Right cardiac atrium (tissue), 5 donors: Measurements from ENCODE around the gene RHOT2. TPM values are rescaled to one million over a fixed set of nuclear protein-coding genes. Genes with fewer than 3 reads are reported as not detected.
"Not testable (repeated sequence)": the region's sequence is repeated elsewhere in the genome, so short reads cannot be mapped to it uniquely, and the experiment has no call there.

Source experiments
- ATAC-seq, 2 donors: fragments of 200-7000 bp; cut with Tn5 transposase; one replicate each; pipeline versions ENCODE4 v1.8.0 to v1.9.1; 2020; ENCODE audit warnings: moderate library complexity in 2 of 2, mild to moderate bottlenecking in 1 of 2
- DNase-seq, 3 donors: peaks; one replicate each; pipeline ENCODE4 v3.0.0-alpha.2; 2020
- H3K27ac ChIP-seq: one replicate; pipeline ENCODE4 v1.5.1; 2013; ENCODE audit warnings: mild to moderate bottlenecking, low read length, control low read depth, moderate library complexity
- H3K27me3 ChIP-seq: one replicate; pipeline ENCODE4 v1.6.1; 2013; ENCODE audit not compliant: control insufficient read depth, insufficient read depth
- H3K4me1 ChIP-seq: one replicate; pipeline ENCODE4 v1.6.1; 2013; ENCODE audit warnings: low read length; ENCODE audit not compliant: control insufficient read depth, insufficient read depth
- H3K4me3 ChIP-seq: one replicate; pipeline ENCODE4 v1.5.1; 2013; ENCODE audit warnings: low read length, control low read depth
- H3K9me3 ChIP-seq: one replicate; pipeline ENCODE4 v1.6.1; 2013; ENCODE audit warnings: low read length; ENCODE audit not compliant: control insufficient read depth
- WGBS: extraction: QIAGEN DNeasy Blood & Tissue Kit; methylation state at CpG from one replicate; pipeline ENCODE4 v1.1.7; 2013; 5-methylcytosine and 5-hydroxymethylcytosine counted together
- intact Hi-C, 4 donors: fragments of 100-400 bp; cut with DNase I; formaldehyde crosslinking; loops; one replicate each; pipeline versions ENCODE4 v1.11.0 to v1.14.0; 2022 to 2023
- polyA plus RNA-seq: library from polyadenylated mRNA; stranded (reverse); fragments of 200-250 nt; gene quantifications from one replicate; pipeline ENCODE4 v1.2.3, GENCODE V29; 2013
- total RNA-seq, 4 donors: library from RNA; stranded (reverse); fragmentation: NEBNext Ultra II Directional; extraction: Animal tissue kit (Norgen Biotek cat#: 25700); gene quantifications; one replicate each; pipeline ENCODE4 v1.2.1, GENCODE V29; 2021
- donor health status: healthy with polysubstance abuse.
- donor health status: DM: no; HTN: yes; CAD: no.
- donor health status: DM: no; HTN: no; CAD: no.
- donor health status: DM: no; HTN: yes; CAD: no; lungs with severe emphysema.
- donor health status: DM: yes; HTN: yes; CAD: no.

Gene RHOT2
- total and polyA plus RNA-seq, 5 donors = 84.3 to 104 (median 92.1) TPM

DNA sequence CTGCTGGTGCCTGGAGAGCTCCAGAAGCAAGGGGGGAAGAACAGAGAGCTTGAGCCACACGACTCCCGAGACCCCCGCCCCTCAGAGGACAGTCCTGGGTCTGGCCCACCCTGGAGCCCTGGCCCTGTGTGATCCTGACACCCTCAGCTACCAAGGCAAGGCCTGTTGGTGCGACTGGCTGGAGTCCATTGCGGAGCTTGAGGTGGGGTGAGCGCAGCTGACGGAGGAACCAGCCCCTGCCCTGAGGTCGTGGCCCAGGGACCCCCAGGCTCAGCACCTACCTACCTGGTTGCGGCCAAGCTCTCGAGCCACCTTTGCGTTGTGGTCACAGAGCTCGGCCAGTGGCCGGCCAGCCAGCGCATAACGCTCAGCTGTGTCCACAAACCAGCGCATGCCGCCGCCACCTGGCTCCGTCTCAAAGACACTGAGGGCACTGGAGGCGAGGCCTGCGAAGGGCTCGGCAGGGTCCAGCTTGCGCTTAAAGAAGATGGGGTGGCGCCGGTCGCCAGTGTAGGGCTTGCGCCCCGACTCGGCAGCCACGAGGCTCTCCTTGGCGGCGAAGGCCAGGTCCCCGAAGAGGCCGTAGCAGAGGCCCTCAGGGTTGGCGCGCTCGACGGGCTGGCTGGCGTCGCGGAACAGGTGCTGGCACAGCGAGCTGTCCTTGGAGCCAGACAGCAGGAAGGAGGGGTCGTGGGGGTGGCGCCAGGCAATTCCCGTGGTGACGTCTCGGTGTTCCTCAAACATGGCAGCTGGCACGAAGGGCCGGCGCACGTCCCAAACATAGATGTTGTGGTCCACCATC is 18.7 kb downstream of the RHOT2 start:
- no peak overlapping the region for H3K27ac ChIP-seq
- H3K4me3 ChIP-seq = no peak overlapping the region
- H3K9me3 ChIP-seq = no peaks in the 10 kb centered on the region
- ATAC-seq = no peak
- H3K27me3 ChIP-seq = no peaks in the 10 kb centered on the region
- 94% methylated on average over 51 of the region's 51 CpGs for WGBS
- H3K4me1 ChIP-seq = peaks cover 6% of the 10 kb centered on the region
- DNase-seq = no peak
- intact Hi-C loops = no loop called here

- Histone ChIP-seq H3K4me3 (no peak overlapping the region), H3K9me3 (no peaks in the 10 kb centered on the region), H3K27ac (no peak overlapping the region), H3K27me3 (no peaks in the 10 kb centered on the region), H3K4me1 (peaks cover 5% of the 10 kb centered on the region)
- no peak for DNase-seq
- WGBS = 91% methylated on average over 19 of the region's 19 CpGs
- intact Hi-C loops = no loop called here
- ATAC-seq = no peak
These were observed 19.6 kb downstream of the RHOT2 start for GRCh38 chr16:687499-687898.

GRCh38 chr16:689175-689897 is 21.4 kb downstream of the RHOT2 start:
- Histone ChIP-seq H3K27me3 (no peaks in the 10 kb centered on the region), H3K4me1 (peaks cover 5% of the 10 kb centered on the region), H3K9me3 (no peaks in the 10 kb centered on the region), H3K4me3 (peak overlapping the region; percentile 77), H3K27ac (peak overlapping the region; percentile 61)
- ATAC-seq = no peak
- WGBS = 84% methylated on average over 26 of the region's 26 CpGs
- intact Hi-C loops = no loop called here
- DNase-seq = no peak

- intact Hi-C loops, H3K4me3 ChIP-seq, DNase-seq, ATAC-seq, H3K27me3 ChIP-seq, H3K27ac ChIP-seq, H3K9me3 ChIP-seq: not testable (repeated sequence)
- H3K4me1 ChIP-seq = peaks cover 10% of the 10 kb centered on the region
- 90% methylated on average over 16 of the region's 16 CpGs for WGBS
These were observed 23.3 kb downstream of the RHOT2 start for GRCh38 chr16:691242-691641.

GRCh38 chr16:692356-693108 is 24.6 kb downstream of the RHOT2 start:
- DNase-seq (no peak), ATAC-seq (no peak)
- H3K27me3 ChIP-seq = no peaks in the 10 kb centered on the region
- H3K4me3 ChIP-seq = no peak overlapping the region
- no peak overlapping the region for H3K27ac ChIP-seq
- 65% methylated on average over 10 of the region's 10 CpGs for WGBS
- intact Hi-C loops = no loop called here
- no peaks in the 10 kb centered on the region for H3K9me3 ChIP-seq
- H3K4me1 ChIP-seq = peaks cover 10% of the 10 kb centered on the region

DNA sequence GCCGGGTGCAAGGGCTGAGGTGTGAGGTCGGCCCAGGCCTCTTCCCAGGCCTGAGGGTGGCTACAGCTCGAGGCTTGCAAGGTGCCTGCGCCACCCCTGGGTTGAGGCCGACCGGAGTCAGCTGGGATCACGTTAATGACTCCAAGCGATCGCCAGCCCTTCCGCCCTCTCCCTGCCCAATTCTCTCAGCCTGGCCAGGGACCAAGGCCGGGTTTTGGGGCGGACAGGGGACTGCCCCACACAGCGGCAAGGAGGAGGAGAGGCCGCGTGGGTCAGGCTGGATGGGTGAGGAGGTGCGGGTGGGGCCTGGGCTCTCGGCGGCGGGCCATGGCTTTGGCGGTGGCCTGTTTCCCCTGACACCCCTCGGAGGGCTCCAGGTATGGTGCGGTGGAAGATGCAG is 25.4 kb downstream of the RHOT2 start:
- 39% methylated on average over 22 of the region's 22 CpGs for WGBS

GRCh38 chr16:693766-694165 is 25.8 kb downstream of the RHOT2 start:
- intact Hi-C loops = no loop called here
- Histone ChIP-seq H3K27ac (no peak overlapping the region), H3K9me3 (no peaks in the 10 kb centered on the region), H3K4me3 (no peak overlapping the region), H3K4me1 (peaks cover 10% of the 10 kb centered on the region), H3K27me3 (no peaks in the 10 kb centered on the region)
- WGBS = 9% methylated on average over 36 of the region's 37 CpGs
- no peak for DNase-seq
- no peak for ATAC-seq

More for the DNA sequence above, 25.4 kb downstream of the RHOT2 start:
- H3K9me3 ChIP-seq = no peaks in the 10 kb centered on the region
- DNase-seq = no peak
- no peaks in the 10 kb centered on the region for H3K27me3 ChIP-seq
- ATAC-seq = no peak
- intact Hi-C loops = no loop called here
- H3K27ac ChIP-seq = no peak overlapping the region
- peaks cover 10% of the 10 kb centered on the region for H3K4me1 ChIP-seq
- H3K4me3 ChIP-seq = no peak overlapping the region

DNA sequence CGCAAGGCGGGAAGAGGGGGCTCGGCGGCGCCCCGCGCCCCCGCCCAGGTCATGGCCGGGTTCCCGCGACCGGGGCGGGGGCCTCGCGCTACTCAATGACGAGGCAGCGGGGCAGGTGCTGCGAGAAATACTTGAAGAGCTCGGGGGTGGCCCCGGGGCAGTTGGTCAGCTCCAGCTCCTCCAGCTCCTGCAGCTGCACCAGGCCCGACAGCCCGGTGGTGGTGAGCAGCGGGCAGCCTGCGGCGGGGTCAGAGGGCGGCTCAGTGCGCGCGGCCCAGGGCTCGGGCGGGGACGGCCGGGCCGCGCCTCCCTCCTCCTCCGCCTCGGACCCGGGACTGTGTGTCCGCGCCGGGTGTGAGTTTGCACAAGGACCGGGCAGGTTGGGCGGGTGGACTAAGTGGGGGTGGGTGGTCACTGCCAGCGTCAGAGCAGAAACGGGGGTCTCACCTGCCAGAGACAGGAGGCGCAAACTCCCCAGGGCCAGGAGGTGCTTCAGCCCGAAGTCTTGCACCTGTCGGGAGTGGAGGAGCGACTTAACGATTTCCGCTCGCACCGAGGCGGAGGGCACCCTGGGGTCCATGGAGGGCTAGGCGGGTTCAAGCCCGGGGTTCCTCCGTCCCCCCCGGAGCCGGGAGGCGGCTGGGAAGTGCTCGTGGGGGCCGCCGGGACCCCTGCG is 26.4 kb downstream of the RHOT2 start:
- Histone ChIP-seq H3K27me3 (no peaks in the 10 kb centered on the region), H3K4me1 (peaks cover 9% of the 10 kb centered on the region), H3K4me3 (no peak overlapping the region), H3K9me3 (no peaks in the 10 kb centered on the region), H3K27ac (no peak overlapping the region)
- 3% methylated on average over 61 of the region's 64 CpGs for WGBS
- DNase-seq (no peak), ATAC-seq (no peak)
- intact Hi-C loops = no loop called here

DNA sequence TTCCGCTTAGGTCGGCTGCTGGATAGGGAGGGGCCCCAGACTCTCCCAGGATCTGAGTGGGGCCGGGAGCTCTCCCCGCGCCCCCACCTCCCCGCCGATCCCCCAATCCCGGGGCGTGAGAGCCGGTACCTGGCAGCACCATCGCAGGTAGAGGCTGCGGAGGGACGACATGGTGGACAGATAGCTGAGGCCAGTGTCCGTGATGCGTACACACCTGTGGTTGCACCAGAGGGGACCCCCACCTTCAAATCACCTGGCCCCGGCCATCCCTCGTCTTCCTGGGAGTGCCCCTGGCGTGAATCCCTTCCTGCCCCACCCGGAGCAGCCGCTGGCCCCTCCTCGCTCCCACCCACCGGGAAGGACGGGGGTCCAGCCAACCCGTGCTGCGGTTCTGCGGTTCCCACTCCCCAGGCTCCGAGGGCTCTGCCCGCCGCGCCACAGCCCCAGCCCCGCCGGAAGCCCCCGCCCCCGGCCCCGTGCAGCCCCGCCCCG is 27.0 kb downstream of the RHOT2 start:
- Histone ChIP-seq H3K9me3 (no peaks in the 10 kb centered on the region), H3K4me1 (peaks cover 6% of the 10 kb centered on the region), H3K27me3 (no peaks in the 10 kb centered on the region), H3K4me3 (peak overlapping the region; percentile 8), H3K27ac (no peak overlapping the region)
- ATAC-seq = no peak
- intact Hi-C loops = no loop called here
- WGBS = 1% methylated on average over 37 of the region's 37 CpGs
- no peak for DNase-seq

DNA sequence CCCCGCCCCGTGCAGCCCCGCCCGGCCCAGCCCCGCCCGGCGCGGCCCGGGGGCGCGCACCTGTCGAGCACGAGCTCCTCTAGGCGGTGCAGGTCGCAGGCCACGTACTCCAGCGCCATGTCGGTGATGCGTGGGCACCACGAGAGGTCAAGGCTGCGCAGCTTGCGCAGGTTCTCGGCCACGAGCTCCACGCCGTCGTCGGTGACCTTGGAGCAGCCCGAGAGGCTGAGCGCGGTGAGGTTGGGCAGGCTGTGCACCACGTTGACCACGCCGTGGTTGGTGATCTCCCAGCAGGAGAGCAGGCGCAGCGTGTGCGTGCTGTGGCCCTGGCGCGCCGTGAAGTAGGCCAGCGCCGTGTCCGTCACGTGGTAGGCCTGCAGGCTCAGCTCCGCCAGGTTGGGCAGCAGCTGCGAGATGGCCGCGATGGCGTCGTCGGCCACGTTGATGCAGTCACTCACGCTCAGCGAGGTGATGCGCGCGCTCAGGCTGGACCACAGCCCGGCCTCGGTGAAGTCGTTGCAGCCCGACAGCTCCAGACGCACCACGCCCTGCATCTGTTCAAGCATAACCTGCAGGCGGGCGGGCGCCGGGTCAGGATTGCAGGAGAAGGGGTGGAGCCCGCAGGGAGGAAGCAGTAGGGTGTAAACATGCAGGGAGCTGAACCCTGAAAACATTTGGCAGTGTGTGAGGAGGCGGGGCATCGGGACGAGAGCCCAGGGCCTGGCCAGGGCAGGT is 27.6 kb downstream of the RHOT2 start:
- DNase-seq (no peak), ATAC-seq (peak in 1 of 2 donors; percentile 10)
- 2% methylated on average over 71 of the region's 71 CpGs for WGBS
- H3K9me3 ChIP-seq = no peaks in the 10 kb centered on the region
- H3K27ac ChIP-seq = no peak overlapping the region
- H3K4me1 ChIP-seq = peaks cover 6% of the 10 kb centered on the region
- peak overlapping the region; percentile 8 for H3K4me3 ChIP-seq
- intact Hi-C loops = no loop called here
- H3K27me3 ChIP-seq = no peaks in the 10 kb centered on the region
